NT2/D1 (cell line): ENCODE data around the gene C11orf52.

Experiments used
- SUZ12 ChIP-seq: IDR thresholded peaks from 2 replicates; pipeline ENCODE4 v1.6.1; 2011; ENCODE audit not compliant: insufficient read length, insufficient read depth; ENCODE audit errors: extremely low read depth
- ZNF274 ChIP-seq: IDR thresholded peaks from 2 replicates; pipeline ENCODE4 v1.6.1; 2011; ENCODE audit warnings: mild to moderate bottlenecking, low read depth, low read length

GRCh38 chr11:111967649-111968048 lies 48.9 kb downstream of the C11orf52 start:
- TF ChIP-seq SUZ12 (no peak), ZNF274 (no peak)
